BLaER1 (cell line): Measurements from ENCODE around the gene WWOX.

Experiments used
- H3K27ac ChIP-seq: shearing (Covaris generic); formaldehyde crosslinking; 2 replicates; pipeline ENCODE4 v1.8.1; 2022
- H3K27me3 ChIP-seq: shearing (Covaris generic); formaldehyde crosslinking; 2 replicates; pipeline ENCODE4 v1.8.1; 2022
- H3K36me3 ChIP-seq: shearing (Covaris generic); formaldehyde crosslinking; 2 replicates; pipeline ENCODE4 v1.8.1; 2022
- H3K4me1 ChIP-seq: shearing (Covaris generic); formaldehyde crosslinking; 2 replicates; pipeline ENCODE4 v1.8.1; 2022
- H3K4me2 ChIP-seq: shearing (Covaris generic); formaldehyde crosslinking; 2 replicates; pipeline ENCODE4 v1.8.1; 2022
- H3K4me3 ChIP-seq: shearing (Covaris generic); formaldehyde crosslinking; 2 replicates; pipeline ENCODE4 v1.8.1; 2022
- H3K9ac ChIP-seq: shearing (Covaris generic); formaldehyde crosslinking; 2 replicates; pipeline ENCODE4 v1.8.1; 2022
- H3K9me3 ChIP-seq: shearing (Covaris generic); formaldehyde crosslinking; 2 replicates; pipeline ENCODE4 v1.8.1; 2022
- H4K20me1 ChIP-seq: shearing (Covaris generic); formaldehyde crosslinking; 2 replicates; pipeline ENCODE4 v1.8.1; 2022
- Cebpa-rat ChIP-seq: shearing (Covaris generic); IDR thresholded peaks from 2 replicates; pipeline ENCODE4 v1.8.1; 2022

The WWOX gene

DNA sequence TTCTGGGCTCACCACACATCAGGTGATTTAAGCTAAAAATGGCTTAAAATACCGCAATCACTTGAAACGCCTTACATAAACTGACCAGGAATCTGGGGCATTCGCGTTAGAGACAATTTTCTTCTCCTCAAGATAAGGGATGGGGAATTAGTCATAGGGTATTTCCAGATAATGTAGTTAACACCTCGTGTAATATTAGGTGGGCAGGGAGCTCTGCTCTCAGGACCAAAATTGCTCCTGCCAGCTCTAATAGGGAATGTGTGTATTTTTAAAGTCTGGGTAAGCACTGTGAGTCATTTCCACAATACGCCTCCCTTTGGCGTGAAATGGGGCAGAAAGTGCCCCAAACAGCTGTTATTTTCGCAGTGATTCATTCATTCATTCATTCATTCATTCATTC is 1092.5 kb downstream of the WWOX start:
- Histone ChIP-seq H3K4me1 (peaks cover 10% of the 10 kb centered on the region), H3K4me3 (no peak overlapping the region), H3K27me3 (no peaks in the 10 kb centered on the region), H3K36me3 (no peaks in the 10 kb centered on the region), H4K20me1 (no peaks in the 10 kb centered on the region), H3K9me3 (peaks cover 15% of the 10 kb centered on the region), H3K27ac (no peak overlapping the region), H3K4me2 (no peak overlapping the region), H3K9ac (no peak overlapping the region)
- no peak for TF ChIP-seq Cebpa-rat

DNA sequence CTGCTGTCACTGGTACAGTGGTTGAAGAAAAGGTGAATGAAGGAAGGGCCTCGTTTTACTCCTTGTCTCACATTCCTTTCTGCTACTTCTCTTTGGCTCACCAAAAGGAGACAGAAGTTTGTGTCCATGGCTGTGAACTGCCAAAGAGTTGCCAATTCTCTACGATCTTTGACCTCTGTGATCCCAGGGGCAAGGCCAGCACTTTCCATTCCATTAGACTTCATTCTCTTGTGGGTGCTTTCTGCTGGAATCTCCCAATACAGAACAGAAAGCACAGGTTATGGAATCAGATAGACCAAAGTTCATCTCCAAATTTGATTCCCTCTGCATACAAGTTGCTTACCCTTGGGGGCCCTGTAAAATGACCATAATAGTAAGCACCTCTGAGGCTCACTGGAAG is 1093.5 kb downstream of the WWOX start:
- H3K4me3 ChIP-seq: no peak overlapping the region
- TF ChIP-seq Cebpa-rat: no peak
- no peak overlapping the region for H3K27ac ChIP-seq
- H3K27me3 ChIP-seq: no peaks in the 10 kb centered on the region
- H3K4me1 ChIP-seq: peaks cover 7% of the 10 kb centered on the region
- no peaks in the 10 kb centered on the region for H4K20me1 ChIP-seq
- H3K36me3 ChIP-seq: no peaks in the 10 kb centered on the region
- H3K4me2 ChIP-seq: no peak overlapping the region
- H3K9ac ChIP-seq: no peak overlapping the region
- peaks cover 11% of the 10 kb centered on the region for H3K9me3 ChIP-seq

- Histone ChIP-seq H3K9me3 (no peaks in the 10 kb centered on the region), H3K27me3 (no peaks in the 10 kb centered on the region), H3K36me3 (no peaks in the 10 kb centered on the region), H3K4me2 (no peak overlapping the region), H3K9ac (no peak overlapping the region), H3K4me3 (no peak overlapping the region), H3K4me1 (no peaks in the 10 kb centered on the region), H4K20me1 (no peaks in the 10 kb centered on the region), H3K27ac (no peak overlapping the region)
- TF ChIP-seq Cebpa-rat: no peak
Measured at GRCh38 chr16:79194291-79194690, 1094.8 kb downstream of the WWOX start.

- no peak for TF ChIP-seq Cebpa-rat
- Histone ChIP-seq H3K9ac (no peak overlapping the region), H3K4me1 (no peaks in the 10 kb centered on the region), H3K4me2 (no peak overlapping the region), H3K27me3 (no peaks in the 10 kb centered on the region), H3K27ac (no peak overlapping the region), H3K9me3 (no peaks in the 10 kb centered on the region), H3K36me3 (no peaks in the 10 kb centered on the region), H4K20me1 (no peaks in the 10 kb centered on the region), H3K4me3 (no peak overlapping the region)
Measured at GRCh38 chr16:79195938-79196337, 1096.5 kb downstream of the WWOX start.

GRCh38 chr16:79201436-79201835 is 1102.0 kb downstream of the WWOX start:
- no peak for TF ChIP-seq Cebpa-rat
- H3K36me3 ChIP-seq: no peaks in the 10 kb centered on the region
- no peaks in the 10 kb centered on the region for H4K20me1 ChIP-seq
- no peak overlapping the region for H3K4me3 ChIP-seq
- H3K27me3 ChIP-seq: no peaks in the 10 kb centered on the region
- H3K27ac ChIP-seq: no peak overlapping the region
- no peak overlapping the region for H3K9ac ChIP-seq
- no peaks in the 10 kb centered on the region for H3K4me1 ChIP-seq
- no peak overlapping the region for H3K4me2 ChIP-seq
- no peaks in the 10 kb centered on the region for H3K9me3 ChIP-seq

DNA sequence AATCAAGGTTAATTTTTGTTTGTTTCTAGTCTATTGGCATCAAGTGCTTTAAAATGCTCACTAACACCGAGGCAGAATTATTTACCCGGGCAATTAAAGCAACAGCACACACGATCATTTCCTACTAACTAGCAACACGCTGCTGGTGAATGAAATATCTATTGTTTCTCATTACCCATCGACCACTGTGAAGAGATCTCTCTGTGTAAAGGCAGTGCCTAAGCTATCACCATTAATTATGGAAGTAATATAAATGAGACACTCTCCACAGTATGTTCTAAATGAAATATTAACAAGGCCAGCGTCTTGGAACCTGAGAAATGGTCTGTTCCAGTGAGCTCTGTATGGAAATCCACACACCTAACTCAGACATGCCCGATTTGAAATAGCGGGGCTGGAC is 1103.5 kb downstream of the WWOX start:
- TF ChIP-seq Cebpa-rat: no peak
- no peaks in the 10 kb centered on the region for H3K36me3 ChIP-seq
- no peaks in the 10 kb centered on the region for H4K20me1 ChIP-seq
- H3K9ac ChIP-seq: no peak overlapping the region
- no peaks in the 10 kb centered on the region for H3K27me3 ChIP-seq
- no peaks in the 10 kb centered on the region for H3K9me3 ChIP-seq
- H3K27ac ChIP-seq: no peak overlapping the region
- no peaks in the 10 kb centered on the region for H3K4me1 ChIP-seq
- H3K4me3 ChIP-seq: no peak overlapping the region
- H3K4me2 ChIP-seq: no peak overlapping the region

DNA sequence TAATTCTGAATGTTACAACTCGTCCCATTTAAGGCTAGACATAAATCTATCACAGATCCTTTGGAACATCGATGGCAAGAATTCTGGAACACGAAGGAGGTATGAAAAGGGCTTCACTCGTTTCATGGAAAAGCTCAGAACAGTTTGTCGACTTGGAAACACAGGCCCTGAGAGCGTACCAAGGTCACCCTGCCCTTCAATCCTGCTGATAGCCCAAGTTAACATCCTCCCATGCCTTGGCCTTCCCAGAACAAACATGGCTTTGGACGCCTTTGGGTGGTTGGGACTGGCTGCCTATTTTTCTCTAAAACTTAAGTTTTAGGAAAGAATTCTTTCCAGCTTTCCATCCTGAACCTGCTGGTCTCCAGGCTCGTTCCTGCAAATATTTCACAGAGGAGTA is 1105.0 kb downstream of the WWOX start:
- no peak overlapping the region for H3K9ac ChIP-seq
- H3K4me3 ChIP-seq: no peak overlapping the region
- H3K36me3 ChIP-seq: no peaks in the 10 kb centered on the region
- no peaks in the 10 kb centered on the region for H3K4me1 ChIP-seq
- TF ChIP-seq Cebpa-rat: no peak
- H3K4me2 ChIP-seq: no peak overlapping the region
- no peak overlapping the region for H3K27ac ChIP-seq
- no peaks in the 10 kb centered on the region for H3K9me3 ChIP-seq
- no peaks in the 10 kb centered on the region for H3K27me3 ChIP-seq
- H4K20me1 ChIP-seq: no peaks in the 10 kb centered on the region

DNA sequence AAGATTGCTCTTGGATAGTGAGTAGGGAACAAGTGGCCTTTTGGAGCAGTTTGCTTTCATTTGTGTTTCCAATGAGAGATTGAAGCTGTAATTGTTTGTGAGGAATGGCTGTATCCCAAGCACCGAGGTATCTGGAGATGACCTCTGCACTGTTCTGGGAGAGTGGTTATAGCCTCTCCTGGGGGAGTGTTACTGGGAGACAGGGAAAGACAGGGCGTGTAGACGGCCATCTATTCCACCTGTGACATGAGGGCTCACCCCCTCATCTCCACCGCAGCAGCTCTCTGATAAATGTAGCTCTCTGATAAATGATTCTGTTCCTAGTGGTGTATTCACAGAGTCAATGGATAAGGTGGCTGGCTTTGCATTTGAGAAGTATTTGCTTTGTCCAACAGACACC is 1107.4 kb downstream of the WWOX start:
- TF ChIP-seq Cebpa-rat: no peak
- Histone ChIP-seq H3K27ac (no peak overlapping the region), H3K36me3 (no peaks in the 10 kb centered on the region), H4K20me1 (no peaks in the 10 kb centered on the region), H3K4me1 (no peaks in the 10 kb centered on the region), H3K4me2 (no peak overlapping the region), H3K4me3 (no peak overlapping the region), H3K9ac (no peak overlapping the region), H3K27me3 (no peaks in the 10 kb centered on the region), H3K9me3 (no peaks in the 10 kb centered on the region)

DNA sequence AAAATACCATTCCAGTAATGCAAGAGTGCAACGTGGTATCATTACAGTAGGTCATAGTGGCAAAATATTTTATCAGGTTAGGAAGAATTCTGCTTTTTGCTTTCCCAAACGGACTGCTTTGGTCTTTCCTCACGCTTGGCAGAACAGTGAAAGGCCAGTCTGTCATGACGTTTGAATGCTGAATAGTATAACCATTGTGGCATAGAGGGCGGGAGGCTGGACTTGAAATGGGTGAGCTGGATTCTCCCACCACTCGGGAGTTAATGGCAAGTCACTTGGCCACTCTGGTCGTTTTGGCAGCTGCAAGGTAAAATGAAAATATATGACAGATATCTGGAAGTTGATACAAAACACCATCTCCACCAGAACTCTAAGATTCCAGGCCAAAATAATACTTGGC is 1109.9 kb downstream of the WWOX start:
- Histone ChIP-seq H3K4me3 (no peak overlapping the region), H3K27ac (no peak overlapping the region), H3K36me3 (no peaks in the 10 kb centered on the region), H3K9ac (no peak overlapping the region), H4K20me1 (no peaks in the 10 kb centered on the region), H3K4me2 (no peak overlapping the region), H3K9me3 (no peaks in the 10 kb centered on the region), H3K27me3 (no peaks in the 10 kb centered on the region), H3K4me1 (no peaks in the 10 kb centered on the region)
- no peak for TF ChIP-seq Cebpa-rat

DNA sequence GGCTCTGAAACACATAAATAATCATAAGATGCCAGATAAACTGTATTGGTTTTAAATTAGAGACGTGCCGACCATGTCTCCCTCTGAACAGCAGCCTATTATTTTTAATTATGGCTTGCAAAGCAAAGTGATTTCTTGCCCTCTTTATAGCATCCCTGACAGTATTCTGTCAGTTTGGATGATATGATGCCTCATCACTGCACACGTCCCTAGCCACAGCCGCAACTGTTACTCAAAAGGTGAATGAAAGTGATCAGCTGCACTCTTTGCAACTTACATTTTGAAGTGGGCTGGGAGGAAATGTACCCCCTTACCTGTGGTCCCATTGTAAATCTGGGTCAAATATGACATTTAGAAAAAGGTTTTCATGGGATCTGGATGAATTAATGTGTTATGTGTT is 1111.2 kb downstream of the WWOX start:
- H3K9me3 ChIP-seq: no peaks in the 10 kb centered on the region; the same call in 1 of the 2 replicates
- TF ChIP-seq Cebpa-rat: no peak
- no peaks in the 10 kb centered on the region for H3K36me3 ChIP-seq
- no peak overlapping the region for H3K9ac ChIP-seq
- H3K4me2 ChIP-seq: no peak overlapping the region
- H3K27ac ChIP-seq: no peak overlapping the region
- no peaks in the 10 kb centered on the region for H3K4me1 ChIP-seq
- H4K20me1 ChIP-seq: no peaks in the 10 kb centered on the region
- no peaks in the 10 kb centered on the region for H3K27me3 ChIP-seq
- H3K4me3 ChIP-seq: no peak overlapping the region

GRCh38 chr16:79211586-79211985 is 1112.1 kb downstream of the WWOX start:
- no peak overlapping the region for H3K9ac ChIP-seq
- H3K4me3 ChIP-seq: no peak overlapping the region
- H3K4me1 ChIP-seq: no peaks in the 10 kb centered on the region
- no peak overlapping the region for H3K4me2 ChIP-seq
- no peaks in the 10 kb centered on the region for H3K36me3 ChIP-seq
- H4K20me1 ChIP-seq: no peaks in the 10 kb centered on the region
- H3K9me3 ChIP-seq: no peaks in the 10 kb centered on the region; the same call in 1 of the 2 replicates
- no peaks in the 10 kb centered on the region for H3K27me3 ChIP-seq
- no peak for TF ChIP-seq Cebpa-rat
- H3K27ac ChIP-seq: no peak overlapping the region
